Measurements from ENCODE around the gene STXBP5. TPM values are rescaled to one million over a fixed set of nuclear protein-coding genes. Genes with fewer than 3 reads are reported as not detected.

STXBP5 gene
- total and polyA plus RNA-seq, 9 of the 15 experiments (the other 6 are each of a cell fraction or from before 2014, with no cell fraction given), result 23.3 to 172 (median 71.5) TPM

DNA sequence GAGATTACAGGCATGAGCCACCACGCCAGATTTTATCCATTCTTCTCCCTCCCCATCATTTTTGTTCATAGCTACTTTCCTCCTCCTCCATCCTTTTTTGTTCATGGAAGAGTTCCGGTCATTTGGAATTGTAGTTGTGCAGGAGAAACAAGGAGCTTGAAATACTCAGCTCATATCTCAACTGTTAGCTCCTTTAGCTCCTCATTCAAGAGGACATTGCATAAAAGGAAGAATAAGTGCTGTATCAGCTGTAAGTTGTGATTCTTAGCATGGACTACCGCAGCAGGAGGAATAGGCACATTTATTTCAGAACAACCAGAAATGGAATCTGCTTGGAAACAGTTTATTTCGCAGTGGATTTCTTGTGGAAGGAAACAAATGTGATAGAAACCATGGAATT, 7.6 kb downstream of the STXBP5 start (continued):
- TF ChIP-seq SAP30 (IDR thresholded peaks at IDR 0.05; ENCODE audit: borderline replicate concordance, insufficient read depth, low read depth, low read length, poor library complexity, severe bottlenecking) (no peak), BCL6 (CRISPR knock-in tag; IDR thresholded peaks at IDR 0.05) (no peak), EZH2 (IDR thresholded peaks at IDR 0.05; ENCODE audit: borderline replicate concordance, low read depth, low read length) (no peak), BACH1 (tag; IDR thresholded peaks at IDR 0.05) (peak; percentile 25; the same call in 1 of the 2 replicates), HEY1 (CRISPR knock-in tag; IDR thresholded peaks at IDR 0.05; ENCODE audit: borderline replicate concordance) (peak; percentile 33; the same call in 1 of the 2 replicates), ZNF324 (CRISPR knock-in tag; IDR thresholded peaks at IDR 0.05) (no peak), LARP7 (IDR thresholded peaks at IDR 0.05) (no peak), IFI16 (CRISPR knock-in tag; IDR thresholded peaks at IDR 0.05) (no peak), CREM (IDR thresholded peaks at IDR 0.05; ENCODE audit: low read depth) (no peak), ZNF124 (CRISPR knock-in tag; IDR thresholded peaks at IDR 0.05) (no peak), ZNF316 (IDR thresholded peaks at IDR 0.05) (peak; percentile 97), KHSRP (IDR thresholded peaks at IDR 0.05) (no peak), ZNF174 (CRISPR knock-in tag; IDR thresholded peaks at IDR 0.05) (no peak), SMAD4 (CRISPR knock-in tag; conservative IDR thresholded peaks at IDR 0.05) (no peak), RHOXF2B (CRISPR knock-in tag; conservative IDR thresholded peaks at IDR 0.05) (no peak), MAFF (IDR thresholded peaks at IDR 0.05; ENCODE audit: low read length) (peak; percentile 84), ESRRB (CRISPR knock-in tag; IDR thresholded peaks at IDR 0.05; ENCODE audit: borderline replicate concordance) (0 out of 2 replicates have a peak, but pooled peaks have one; percentile 22), PTTG1 (tag; IDR thresholded peaks at IDR 0.05; ENCODE audit: low read depth) (no peak), MTA1 (IDR thresholded peaks at IDR 0.05; ENCODE audit: borderline replicate concordance) (no peak), KDM1A (IDR thresholded peaks at IDR 0.05) (peak; percentile 35 to 47; a peak in 2 of 4 replicates)
- TF ChIP-seq, protein P1, sequence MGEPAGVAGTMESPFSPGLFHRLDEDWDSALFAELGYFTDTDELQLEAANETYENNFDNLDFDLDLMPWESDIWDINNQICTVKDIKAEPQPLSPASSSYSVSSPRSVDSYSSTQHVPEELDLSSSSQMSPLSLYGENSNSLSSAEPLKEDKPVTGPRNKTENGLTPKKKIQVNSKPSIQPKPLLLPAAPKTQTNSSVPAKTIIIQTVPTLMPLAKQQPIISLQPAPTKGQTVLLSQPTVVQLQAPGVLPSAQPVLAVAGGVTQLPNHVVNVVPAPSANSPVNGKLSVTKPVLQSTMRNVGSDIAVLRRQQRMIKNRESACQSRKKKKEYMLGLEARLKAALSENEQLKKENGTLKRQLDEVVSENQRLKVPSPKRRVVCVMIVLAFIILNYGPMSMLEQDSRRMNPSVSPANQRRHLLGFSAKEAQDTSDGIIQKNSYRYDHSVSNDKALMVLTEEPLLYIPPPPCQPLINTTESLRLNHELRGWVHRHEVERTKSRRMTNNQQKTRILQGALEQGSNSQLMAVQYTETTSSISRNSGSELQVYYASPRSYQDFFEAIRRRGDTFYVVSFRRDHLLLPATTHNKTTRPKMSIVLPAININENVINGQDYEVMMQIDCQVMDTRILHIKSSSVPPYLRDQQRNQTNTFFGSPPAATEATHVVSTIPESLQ (CRISPR knock-in tag; IDR thresholded peaks at IDR 0.05), result no peak
- TF ChIP-seq, protein P2, sequence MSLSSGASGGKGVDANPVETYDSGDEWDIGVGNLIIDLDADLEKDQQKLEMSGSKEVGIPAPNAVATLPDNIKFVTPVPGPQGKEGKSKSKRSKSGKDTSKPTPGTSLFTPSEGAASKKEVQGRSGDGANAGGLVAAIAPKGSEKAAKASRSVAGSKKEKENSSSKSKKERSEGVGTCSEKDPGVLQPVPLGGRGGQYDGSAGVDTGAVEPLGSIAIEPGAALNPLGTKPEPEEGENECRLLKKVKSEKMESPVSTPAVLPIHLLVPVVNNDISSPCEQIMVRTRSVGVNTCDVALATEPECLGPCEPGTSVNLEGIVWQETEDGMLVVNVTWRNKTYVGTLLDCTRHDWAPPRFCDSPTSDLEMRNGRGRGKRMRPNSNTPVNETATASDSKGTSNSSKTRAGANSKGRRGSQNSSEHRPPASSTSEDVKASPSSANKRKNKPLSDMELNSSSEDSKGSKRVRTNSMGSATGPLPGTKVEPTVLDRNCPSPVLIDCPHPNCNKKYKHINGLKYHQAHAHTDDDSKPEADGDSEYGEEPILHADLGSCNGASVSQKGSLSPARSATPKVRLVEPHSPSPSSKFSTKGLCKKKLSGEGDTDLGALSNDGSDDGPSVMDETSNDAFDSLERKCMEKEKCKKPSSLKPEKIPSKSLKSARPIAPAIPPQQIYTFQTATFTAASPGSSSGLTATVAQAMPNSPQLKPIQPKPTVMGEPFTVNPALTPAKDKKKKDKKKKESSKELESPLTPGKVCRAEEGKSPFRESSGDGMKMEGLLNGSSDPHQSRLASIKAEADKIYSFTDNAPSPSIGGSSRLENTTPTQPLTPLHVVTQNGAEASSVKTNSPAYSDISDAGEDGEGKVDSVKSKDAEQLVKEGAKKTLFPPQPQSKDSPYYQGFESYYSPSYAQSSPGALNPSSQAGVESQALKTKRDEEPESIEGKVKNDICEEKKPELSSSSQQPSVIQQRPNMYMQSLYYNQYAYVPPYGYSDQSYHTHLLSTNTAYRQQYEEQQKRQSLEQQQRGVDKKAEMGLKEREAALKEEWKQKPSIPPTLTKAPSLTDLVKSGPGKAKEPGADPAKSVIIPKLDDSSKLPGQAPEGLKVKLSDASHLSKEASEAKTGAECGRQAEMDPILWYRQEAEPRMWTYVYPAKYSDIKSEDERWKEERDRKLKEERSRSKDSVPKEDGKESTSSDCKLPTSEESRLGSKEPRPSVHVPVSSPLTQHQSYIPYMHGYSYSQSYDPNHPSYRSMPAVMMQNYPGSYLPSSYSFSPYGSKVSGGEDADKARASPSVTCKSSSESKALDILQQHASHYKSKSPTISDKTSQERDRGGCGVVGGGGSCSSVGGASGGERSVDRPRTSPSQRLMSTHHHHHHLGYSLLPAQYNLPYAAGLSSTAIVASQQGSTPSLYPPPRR (CRISPR knock-in tag; IDR thresholded peaks at IDR 0.05; ENCODE audit: borderline replicate concordance), result no peak

Data from K562 (cell line).